DOHH2 (cell line): ENCODE results near the gene KCNJ13.

ENCODE experiments used
- EZH2phosphoT487 ChIP-seq: fragments of 200-600 bp; sonication (generic); IDR thresholded peaks from 2 replicates; pipeline ENCODE4 v1.6.1; 2017; ENCODE audit warnings: borderline replicate concordance, mild to moderate bottlenecking, antibody characterized with exemption, low read length, moderate library complexity, mixed read lengths
- TF ChIP-seq, protein P1 (sequence below): fragments of 200-600 bp; sonication (generic); IDR thresholded peaks from one replicate; pipeline ENCODE4 v1.5.1; 2014; ENCODE audit warnings: antibody characterized with exemption, mild to moderate bottlenecking, low read depth, low read length; ENCODE audit not compliant: poor library complexity, severe bottlenecking

DNA sequence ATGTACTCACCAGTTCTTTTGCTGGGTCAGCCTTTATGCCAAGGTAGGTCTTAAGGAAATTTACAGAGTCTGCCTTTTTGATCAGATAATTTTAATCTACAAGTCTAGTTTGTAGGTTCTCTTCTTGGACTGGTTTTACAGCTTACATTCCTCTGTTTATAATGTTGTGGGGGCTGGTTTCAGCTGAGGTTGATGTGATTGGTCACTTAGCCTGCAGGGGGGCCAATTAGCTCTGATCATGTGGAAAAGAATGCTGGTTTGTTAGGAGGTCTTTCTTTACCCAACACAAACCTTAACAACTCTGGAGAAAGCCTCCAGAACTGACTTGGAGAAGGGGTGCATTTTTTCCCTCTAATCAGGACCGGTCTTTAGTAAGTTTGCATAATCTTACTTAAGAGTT is at the start of gene KCNJ13:
- TF ChIP-seq, protein P1, sequence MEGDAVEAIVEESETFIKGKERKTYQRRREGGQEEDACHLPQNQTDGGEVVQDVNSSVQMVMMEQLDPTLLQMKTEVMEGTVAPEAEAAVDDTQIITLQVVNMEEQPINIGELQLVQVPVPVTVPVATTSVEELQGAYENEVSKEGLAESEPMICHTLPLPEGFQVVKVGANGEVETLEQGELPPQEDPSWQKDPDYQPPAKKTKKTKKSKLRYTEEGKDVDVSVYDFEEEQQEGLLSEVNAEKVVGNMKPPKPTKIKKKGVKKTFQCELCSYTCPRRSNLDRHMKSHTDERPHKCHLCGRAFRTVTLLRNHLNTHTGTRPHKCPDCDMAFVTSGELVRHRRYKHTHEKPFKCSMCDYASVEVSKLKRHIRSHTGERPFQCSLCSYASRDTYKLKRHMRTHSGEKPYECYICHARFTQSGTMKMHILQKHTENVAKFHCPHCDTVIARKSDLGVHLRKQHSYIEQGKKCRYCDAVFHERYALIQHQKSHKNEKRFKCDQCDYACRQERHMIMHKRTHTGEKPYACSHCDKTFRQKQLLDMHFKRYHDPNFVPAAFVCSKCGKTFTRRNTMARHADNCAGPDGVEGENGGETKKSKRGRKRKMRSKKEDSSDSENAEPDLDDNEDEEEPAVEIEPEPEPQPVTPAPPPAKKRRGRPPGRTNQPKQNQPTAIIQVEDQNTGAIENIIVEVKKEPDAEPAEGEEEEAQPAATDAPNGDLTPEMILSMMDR, result no peak
- no peak for TF ChIP-seq EZH2phosphoT487
